ENCODE data around the gene XAB2.
A peak's percentile ranks its signal among the peaks of the same experiment; 100 is the strongest.
"Not testable (repeated sequence)": the region's sequence is repeated elsewhere in the genome, so short reads cannot be mapped to it uniquely, and the experiment has no call there.

The XAB2 gene

GRCh38 chr19:7648265-7649014 lies 19.1 kb upstream of the XAB2 start:
- DNase-seq: no peak

GRCh38 chr19:7647156-7647555 lies 17.8 kb upstream of the XAB2 start:
- no peak for DNase-seq

DNA sequence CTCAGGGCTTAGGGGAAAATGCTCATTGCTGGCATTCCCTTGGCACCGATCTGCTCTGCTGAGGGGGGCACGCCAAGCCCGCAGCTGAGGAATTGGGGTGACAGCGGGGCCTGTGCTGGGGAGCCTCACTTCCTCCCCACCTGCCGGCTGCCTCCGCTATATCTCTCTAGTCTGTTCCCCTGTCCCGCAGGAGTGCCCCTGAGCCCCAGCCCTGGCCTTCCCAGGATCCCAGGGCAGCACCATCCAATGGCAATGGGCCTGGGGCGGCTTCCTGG lies 17.0 kb upstream of the XAB2 start:
- no peak for DNase-seq

DNA sequence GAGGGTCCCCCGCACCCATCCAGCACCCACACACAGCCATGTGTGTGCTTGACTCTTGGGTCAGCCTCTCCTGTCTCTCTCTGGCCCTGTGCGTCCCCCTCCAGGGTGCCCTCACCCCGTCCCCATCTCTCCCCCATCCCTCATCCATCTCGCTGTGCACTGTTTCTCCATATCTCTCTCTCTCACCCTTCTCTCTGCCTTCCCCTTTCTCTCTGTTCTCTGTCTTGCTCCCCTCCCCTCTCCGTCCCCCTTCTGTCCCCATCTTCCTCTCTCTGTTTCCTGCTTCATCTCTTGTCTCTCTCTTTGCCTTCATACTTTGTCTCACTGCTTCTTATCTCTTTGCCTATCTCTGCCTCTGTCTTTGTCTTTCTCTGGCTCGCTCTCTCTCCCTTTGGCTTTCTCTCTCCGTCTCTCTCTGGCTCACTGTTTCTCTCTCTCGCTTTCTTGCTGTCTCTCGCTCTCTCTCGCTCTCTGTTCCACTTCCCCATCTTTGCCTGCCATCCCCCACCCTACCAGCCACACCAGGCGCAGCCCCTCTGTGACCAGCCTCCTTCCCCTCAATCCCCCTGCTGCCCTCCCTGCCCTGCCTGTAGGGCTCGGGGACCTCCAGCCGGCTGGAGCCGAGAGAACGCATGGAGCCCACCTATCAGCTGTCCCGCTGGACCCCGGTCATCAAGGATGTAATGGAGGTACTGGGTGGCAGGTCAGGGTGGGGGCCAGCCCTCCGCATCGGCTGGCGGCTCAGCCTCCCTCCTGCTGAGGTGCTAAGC lies 16.5 kb upstream of the XAB2 start:
- DNase-seq: no peak

GRCh38 chr19:7645163-7645562 lies 15.8 kb upstream of the XAB2 start:
- no peak for DNase-seq

DNA sequence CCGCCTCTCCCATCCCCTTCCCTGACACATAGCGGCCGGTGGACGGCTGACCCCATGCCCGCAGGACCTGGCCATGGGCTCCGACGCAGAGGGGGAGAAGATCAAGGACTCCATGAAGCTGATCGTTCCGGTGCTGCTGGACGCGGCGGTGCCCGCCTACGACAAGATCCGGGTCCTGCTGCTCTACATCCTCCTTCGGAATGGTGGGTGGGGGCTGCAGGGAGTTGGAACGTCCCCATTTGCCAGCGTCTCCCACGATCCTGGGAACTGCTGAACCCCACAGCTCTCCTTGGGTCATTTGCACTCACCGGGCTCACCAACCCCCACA lies 15.2 kb upstream of the XAB2 start:
- no peak for DNase-seq

DNA sequence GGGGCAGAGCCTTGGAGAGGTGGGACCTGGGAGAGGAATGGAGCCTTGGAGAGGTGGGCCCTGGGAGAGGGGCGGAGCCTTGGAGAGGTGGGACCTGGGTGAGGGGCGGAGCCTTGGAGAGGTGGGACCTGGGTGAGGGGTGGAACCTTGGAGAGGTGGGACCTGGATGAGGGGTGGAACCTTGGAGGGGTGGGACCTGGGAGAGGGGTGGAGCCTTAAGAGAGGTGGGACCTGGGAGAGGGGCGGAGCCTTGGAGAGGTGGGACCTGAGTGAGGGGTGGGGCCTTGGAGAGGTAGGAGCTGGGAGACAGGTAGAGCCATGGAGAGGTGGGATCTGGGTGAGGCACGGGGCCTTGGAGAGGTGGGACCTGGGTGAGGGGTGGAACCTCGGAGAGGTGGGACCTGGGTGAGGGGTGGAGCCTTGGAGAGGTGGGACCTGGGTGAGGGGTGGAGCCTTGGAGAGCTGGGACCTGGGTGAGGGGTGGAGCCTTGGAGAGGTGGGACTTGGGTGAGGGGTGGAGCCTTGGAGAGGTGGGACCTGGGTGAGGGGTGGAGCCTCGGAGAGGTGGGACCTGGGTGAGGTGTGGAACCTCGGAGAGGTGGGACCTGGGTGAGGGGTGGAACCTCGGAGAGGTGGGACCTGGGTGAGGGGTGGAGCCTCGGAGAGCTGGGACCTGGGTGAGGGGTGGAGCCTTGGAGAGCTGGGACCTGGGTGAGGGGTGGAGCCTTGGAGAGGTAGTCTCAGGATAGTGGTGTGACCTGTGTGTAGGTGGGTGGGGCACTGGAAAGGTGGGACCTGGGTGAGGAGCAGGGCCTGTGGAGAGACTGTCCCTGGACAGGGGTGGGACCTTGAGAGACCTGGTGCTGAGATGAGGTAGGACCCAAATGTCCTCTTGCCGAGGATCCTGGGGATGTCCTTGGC lies 14.5 kb upstream of the XAB2 start:
- not testable (repeated sequence) for DNase-seq

DNA sequence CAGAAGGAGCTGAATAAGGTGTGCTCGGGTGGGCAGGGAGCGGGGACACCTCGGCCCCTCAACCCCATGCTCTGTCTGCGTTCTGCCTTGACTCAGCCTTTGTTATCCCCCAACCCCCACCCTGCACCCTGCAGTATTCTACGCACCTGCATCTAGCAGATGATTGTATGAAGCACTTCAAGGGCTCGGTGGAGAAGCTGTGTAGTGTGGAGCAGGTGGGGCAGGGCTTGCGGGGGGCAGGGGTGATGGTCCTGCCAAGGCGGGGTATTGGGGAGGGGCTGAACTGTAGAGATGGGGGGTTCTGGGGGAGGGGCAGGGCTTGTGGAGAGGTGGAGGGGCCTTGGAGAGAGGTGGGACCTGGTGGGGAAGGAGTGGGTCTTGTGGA lies 13.7 kb upstream of the XAB2 start:
- no peak for DNase-seq

DNA sequence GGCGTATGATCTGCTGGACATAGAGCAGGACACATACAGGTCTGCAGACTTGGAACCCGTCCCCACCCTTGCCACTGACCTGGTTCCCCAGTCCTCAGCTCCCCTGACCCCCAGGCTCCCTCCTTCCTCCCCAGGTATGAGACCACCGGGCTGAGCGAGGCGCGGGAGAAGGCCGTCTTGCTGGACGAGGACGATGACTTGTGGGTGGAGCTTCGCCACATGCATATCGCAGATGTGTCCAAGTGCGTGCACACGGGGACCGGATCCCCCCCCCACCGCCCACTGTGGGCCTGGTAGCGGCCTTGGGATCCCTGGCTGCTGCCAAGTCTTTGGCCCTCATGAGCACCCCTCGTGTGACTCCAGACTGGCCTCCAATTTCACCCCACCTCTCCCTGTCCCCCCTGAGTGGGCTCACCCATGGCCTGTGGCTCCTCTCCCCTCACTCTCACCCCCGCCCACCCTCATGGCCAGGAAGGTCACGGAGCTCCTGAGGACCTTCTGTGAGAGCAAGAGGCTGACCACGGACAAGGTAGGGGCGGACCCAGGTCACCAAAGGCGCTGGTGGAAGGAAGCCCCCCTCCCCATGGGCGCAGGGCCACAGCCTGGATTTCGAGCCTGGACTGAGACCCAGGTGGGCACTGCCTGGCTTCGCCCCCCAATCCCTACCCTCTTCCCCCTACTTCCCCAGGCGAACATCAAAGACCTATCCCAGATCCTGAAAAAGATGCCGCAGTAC lies 13.1 kb upstream of the XAB2 start:
- DNase-seq: no peak

DNA sequence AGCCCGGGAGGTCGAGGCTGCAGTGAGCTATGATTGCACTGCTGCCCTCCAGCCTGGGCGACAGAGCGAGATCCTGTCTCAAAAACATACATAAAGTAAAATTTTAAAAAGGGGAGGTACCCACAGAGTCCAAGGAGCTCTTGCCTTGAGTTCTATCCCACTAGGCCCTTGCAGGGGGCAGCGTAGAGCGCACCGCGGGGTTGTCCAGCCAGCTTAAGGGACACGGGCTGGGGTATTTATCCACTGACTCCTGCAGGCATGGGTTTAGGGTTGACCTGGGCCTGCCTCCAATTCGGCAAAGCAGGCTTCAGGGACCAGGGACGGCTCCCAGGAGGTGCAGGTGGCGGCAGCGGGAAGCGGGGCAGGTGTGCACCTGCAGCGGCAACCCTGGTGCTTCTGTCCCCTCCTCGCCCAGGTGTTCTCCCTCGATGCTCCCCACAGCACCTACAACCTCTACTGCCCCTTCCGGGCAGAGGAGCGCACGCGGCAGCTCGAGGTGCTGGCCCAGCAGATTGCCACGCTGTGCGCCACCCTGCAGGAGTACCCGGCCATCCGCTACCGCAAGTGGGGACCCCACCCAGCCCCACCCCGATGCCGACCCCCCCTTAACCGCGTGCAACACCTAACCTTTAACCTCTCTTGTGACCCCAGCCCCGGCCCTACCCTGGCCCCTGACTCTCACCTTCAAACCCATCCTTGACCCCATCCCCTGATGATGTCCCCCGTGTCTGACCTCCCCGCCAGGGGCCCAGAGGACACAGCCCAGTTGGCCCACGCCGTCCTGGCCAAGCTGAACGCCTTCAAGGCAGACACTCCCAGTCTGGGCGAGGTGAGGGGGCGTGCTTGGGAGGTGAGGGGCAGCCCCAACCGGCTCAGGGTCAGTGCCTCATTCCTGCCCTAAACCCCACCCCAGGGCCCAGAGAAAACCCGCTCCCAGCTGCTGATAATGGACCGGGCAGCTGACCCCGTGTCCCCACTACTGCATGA lies 12.2 kb upstream of the XAB2 start:
- DNase-seq: no peak

GRCh38 chr19:7640803-7641202 lies 11.5 kb upstream of the XAB2 start:
- no peak for DNase-seq

- DNase-seq: no peak
Observed at GRCh38 chr19:7639863-7640348, 10.6 kb upstream of the XAB2 start.

- no peak for DNase-seq
Observed at GRCh38 chr19:7638802-7639465, 9.6 kb upstream of the XAB2 start.

DNA sequence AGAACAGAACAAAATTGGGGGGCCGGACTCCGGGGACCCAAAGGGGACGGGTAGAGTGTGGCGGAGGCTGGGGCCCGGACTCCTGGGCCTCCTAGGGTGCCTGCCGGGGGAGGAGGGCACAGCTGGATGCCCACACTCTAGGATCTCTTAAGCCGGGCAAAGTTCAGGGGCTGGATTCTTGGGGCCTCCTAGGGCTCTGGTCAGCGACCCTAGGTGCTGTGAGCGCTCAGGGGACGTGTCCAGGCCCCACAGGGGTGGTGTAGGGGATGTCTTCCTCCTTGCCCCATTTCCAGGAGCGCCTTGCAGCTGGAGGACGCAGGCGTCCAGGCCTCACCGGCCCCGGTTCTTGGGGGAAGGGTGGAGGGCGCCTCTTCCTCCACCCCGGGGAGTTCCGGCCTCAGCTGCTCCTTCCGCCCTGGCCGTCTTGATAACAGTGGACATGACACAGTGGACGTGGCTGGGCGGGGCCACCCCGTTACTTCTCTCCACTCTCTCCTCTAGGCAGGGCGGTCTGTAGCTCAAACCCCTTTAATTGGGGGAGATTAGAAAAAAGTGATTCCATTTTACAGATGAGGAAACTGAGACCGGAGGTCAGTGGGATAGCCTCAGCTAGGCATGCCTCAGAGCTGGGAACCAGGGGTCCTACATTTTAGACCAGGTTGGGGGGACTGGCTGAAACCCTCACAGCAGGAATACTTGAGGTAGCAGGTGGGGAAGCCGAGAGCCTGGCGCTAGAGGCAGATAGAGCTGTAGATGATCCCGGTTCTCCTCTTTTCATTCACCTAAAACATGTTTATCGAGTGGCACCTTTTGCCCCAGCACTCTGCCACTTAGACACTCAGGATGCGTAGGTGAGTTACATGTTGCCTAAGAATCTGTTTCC lies 8.3 kb upstream of the XAB2 start:
- no peak for DNase-seq

- peak; percentile 98 for DNase-seq
Observed at GRCh38 chr19:7636691-7637373, 7.5 kb upstream of the XAB2 start, which contains the start of gene STXBP2. Gene STXBP2 (plus strand): TSS chr19:7637110. CDS start chr19:7637150, 40 bp downstream.

DNA sequence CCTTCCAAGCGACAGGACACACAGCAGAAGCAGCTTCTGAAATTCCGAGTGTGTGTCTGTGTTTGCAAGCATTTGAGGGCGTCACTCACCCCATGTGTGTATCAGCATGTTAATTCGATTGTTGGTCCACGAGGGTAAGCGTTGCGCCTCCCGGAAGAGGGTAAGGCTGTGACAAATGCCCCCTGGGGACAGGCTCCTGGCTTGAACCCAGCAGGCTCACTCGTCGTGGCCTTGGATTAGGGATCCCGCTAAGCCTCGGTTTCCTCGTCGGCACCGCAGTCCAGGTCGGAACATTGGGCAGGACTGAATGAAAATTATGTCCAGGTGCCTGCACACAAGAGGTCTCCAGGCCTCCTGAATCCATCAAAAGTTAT lies 7.0 kb upstream of the XAB2 start:
- DNase-seq: no peak

GRCh38 chr19:7635670-7636069 lies 6.3 kb upstream of the XAB2 start:
- DNase-seq: no peak

GRCh38 chr19:7633698-7634097 lies 4.4 kb upstream of the XAB2 start, which contains the start of gene PCP2:
Gene PCP2 (minus strand): TSS chr19:7633719. CDS start chr19:7633457, 262 bp downstream.
- DNase-seq: no peak
